Stomach (tissue), 9 donors: ENCODE results near the gene LYRM4. TPM values are rescaled to one million over a fixed set of nuclear protein-coding genes. Genes with fewer than 3 reads are reported as not detected.

ENCODE experiments used
- DNase-seq, 2 donors: peaks; one replicate each; pipeline versions ENCODE4 v3.0.0 to v3.0.0-alpha.2; 2013 to 2019
- H3K27ac ChIP-seq, 5 donors: fragments of 200-600 bp in 4 of 5; sonication (generic) in 4 of 5; one replicate each; pipeline ENCODE4 v1.5.1; 2013 to 2019; ENCODE audit warnings: mild to moderate bottlenecking in 1 of 5, moderate library complexity in 1 of 5
- H3K27me3 ChIP-seq, 3 donors: fragments of 200-600 bp; sonication (generic); one replicate each; pipeline ENCODE4 v1.5.1; 2017 to 2019; ENCODE audit warnings: mixed run types in 1 of 3
- H3K36me3 ChIP-seq, 4 donors: fragments of 200-600 bp; sonication (generic); 1 replicate in 3 of 4; 2 replicates in 1 of 4; pipeline ENCODE4 v1.5.1; 2016 to 2019
- H3K4me1 ChIP-seq, 4 donors: fragments of 200-600 bp; sonication (generic); one replicate each; pipeline ENCODE4 v1.5.1; 2016 to 2019
- H3K4me3 ChIP-seq, 4 donors: fragments of 200-600 bp; sonication (generic) in 3 of 4; one replicate each; pipeline ENCODE4 v1.5.1; 2016 to 2019; ENCODE audit warnings: mild to moderate bottlenecking in 1 of 4
- H3K9me3 ChIP-seq, 4 donors: fragments of 200-600 bp; sonication (generic); one replicate each; pipeline ENCODE4 v1.5.1; 2016 to 2019
- EP300 ChIP-seq: sonication (generic); formaldehyde crosslinking; IDR thresholded peaks from one replicate; pipeline ENCODE4 v1.6.1; 2017; ENCODE audit warnings: antibody characterized with exemption
- POLR2A ChIP-seq, 4 donors: fragments of 450-650 bp; IDR thresholded peaks; one replicate each; pipeline ENCODE4 v1.6.1; 2016; ENCODE audit warnings: antibody characterized with exemption in 4 of 4, control low read depth in 2 of 4, mild to moderate bottlenecking in 1 of 4, moderate library complexity in 1 of 4
- POLR2AphosphoS5 ChIP-seq, 3 donors: sonication (generic); formaldehyde crosslinking; IDR thresholded peaks; one replicate each; pipeline ENCODE4 v1.6.1; 2016; ENCODE audit warnings: antibody characterized with exemption in 3 of 3
- WGBS, 5 donors: extraction: QIAGEN DNeasy Blood & Tissue Kit in 3 of 5; methylation state at CpG; one replicate each; pipeline versions ENCODE4 v1.1.5 to v1.1.7; 2013 to 2018; 5-methylcytosine and 5-hydroxymethylcytosine counted together
- intact Hi-C: fragments of 100-400 bp; cut with DNase I; formaldehyde crosslinking; loops from one replicate; pipeline ENCODE4 v1.15.1; 2023; ENCODE audit warnings: low total_unique reads
- polyA plus RNA-seq, 3 donors: library from polyadenylated mRNA; stranded (reverse); fragments of 200-250 nt; gene quantifications; one replicate each; pipeline ENCODE4 v1.2.3, GENCODE V29; 2013
- total RNA-seq, 5 donors: library from RNA; depleted of rRNA; stranded (reverse); fragments of >200 nt; gene quantifications; one replicate each; pipeline versions ENCODE4 v1.1.0 to v1.2.3, GENCODE V29; 2014 to 2016
- TF ChIP-seq, protein P1 (sequence below), 7 experiments: fragments of 450-650 bp in 4 of 7; fragments of 200-600 bp in 3 of 7; sonication (generic) in 3 of 7; IDR thresholded peaks; one replicate each; pipeline ENCODE4 v1.5.1; 2016 to 2019; ENCODE audit warnings: antibody characterized with exemption in 7 of 7, control low read depth in 2 of 7, mild to moderate bottlenecking in 1 of 7
- donor health status: healthy with polysubstance abuse.
- donor health status: Bipolar disorder and iron deficiency.
- donor health status: healthy.

LYRM4 gene
- total and polyA plus RNA-seq, 8 donors, result 0.58 to 31.4 (median 18.5) TPM; not detected in 1

DNA sequence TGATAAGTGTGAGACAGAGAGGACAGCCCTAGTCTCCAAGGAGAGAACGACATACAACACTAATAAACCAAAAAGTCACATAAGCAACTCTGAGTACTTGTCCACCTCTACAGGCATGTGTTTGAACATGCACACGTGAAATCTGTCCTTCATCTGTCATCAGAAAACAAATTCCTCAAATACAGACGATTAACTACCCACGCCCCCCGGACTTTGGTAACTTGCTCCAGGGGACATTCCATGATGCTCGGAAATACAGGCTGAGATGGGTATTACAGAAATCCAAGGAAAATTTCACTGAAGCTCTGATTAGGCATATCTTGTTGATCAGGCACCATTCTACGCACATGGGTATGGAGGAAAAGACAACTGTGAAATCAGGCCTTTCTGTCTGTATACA, 57.8 kb downstream of the LYRM4 start:
- 86 to 94% (median 91%) methylated on average over 7 of the region's 7 CpGs for WGBS, 5 donors
- DNase-seq, result no peak
- intact Hi-C loops, result no loop called here
- Histone ChIP-seq H3K9me3 (no peaks in the 10 kb centered on the region), H3K27ac (no peak overlapping the region), H3K4me1 (peaks cover 15 to 36% (median 25%) of the 10 kb centered on the region in 4 donors), H3K27me3 (no peaks in the 10 kb centered on the region), H3K36me3 (no peaks in the 10 kb centered on the region), H3K4me3 (no peak overlapping the region)
- TF ChIP-seq EP300 (no peak), POLR2AphosphoS5 (IDR thresholded peaks at IDR 0.05) (no peak), POLR2A (IDR thresholded peaks at IDR 0.05) (no peak)
- TF ChIP-seq, protein P1, sequence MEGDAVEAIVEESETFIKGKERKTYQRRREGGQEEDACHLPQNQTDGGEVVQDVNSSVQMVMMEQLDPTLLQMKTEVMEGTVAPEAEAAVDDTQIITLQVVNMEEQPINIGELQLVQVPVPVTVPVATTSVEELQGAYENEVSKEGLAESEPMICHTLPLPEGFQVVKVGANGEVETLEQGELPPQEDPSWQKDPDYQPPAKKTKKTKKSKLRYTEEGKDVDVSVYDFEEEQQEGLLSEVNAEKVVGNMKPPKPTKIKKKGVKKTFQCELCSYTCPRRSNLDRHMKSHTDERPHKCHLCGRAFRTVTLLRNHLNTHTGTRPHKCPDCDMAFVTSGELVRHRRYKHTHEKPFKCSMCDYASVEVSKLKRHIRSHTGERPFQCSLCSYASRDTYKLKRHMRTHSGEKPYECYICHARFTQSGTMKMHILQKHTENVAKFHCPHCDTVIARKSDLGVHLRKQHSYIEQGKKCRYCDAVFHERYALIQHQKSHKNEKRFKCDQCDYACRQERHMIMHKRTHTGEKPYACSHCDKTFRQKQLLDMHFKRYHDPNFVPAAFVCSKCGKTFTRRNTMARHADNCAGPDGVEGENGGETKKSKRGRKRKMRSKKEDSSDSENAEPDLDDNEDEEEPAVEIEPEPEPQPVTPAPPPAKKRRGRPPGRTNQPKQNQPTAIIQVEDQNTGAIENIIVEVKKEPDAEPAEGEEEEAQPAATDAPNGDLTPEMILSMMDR (IDR thresholded peaks at IDR 0.05), result no peak

DNA sequence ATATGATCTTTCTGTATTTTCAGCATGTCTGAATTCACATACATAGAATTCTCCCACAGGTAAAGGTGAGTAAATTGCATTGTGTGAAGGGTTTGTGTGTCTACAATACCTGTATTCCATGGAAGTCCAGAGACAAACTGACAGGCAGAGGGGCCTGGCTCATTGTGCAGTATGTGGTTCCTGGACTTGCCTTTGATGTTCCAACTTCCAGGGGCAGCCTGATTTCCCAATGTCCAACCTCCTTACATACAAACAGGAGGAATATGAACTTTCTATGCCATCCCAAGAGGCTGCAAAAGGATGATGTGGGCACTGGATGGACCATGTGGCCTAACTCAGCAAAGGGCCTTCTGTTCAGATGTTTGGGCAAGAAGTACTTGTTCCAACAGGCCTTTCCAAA, 58.5 kb downstream of the LYRM4 start:
- intact Hi-C loops, result no loop called here
- TF ChIP-seq POLR2AphosphoS5 (IDR thresholded peaks at IDR 0.05), result no peak
- TF ChIP-seq, protein P1 (IDR thresholded peaks at IDR 0.05), result no peak
- no peak for TF ChIP-seq EP300
- TF ChIP-seq POLR2A (IDR thresholded peaks at IDR 0.05), result no peak
- H3K9me3 ChIP-seq, result no peaks in the 10 kb centered on the region
- H3K36me3 ChIP-seq, result no peaks in the 10 kb centered on the region
- no peak overlapping the region for H3K27ac ChIP-seq
- no peak overlapping the region for H3K4me3 ChIP-seq
- no peaks in the 10 kb centered on the region for H3K27me3 ChIP-seq
- no peak for DNase-seq
- peaks cover 15 to 29% (median 25%) of the 10 kb centered on the region in 4 donors for H3K4me1 ChIP-seq

DNA sequence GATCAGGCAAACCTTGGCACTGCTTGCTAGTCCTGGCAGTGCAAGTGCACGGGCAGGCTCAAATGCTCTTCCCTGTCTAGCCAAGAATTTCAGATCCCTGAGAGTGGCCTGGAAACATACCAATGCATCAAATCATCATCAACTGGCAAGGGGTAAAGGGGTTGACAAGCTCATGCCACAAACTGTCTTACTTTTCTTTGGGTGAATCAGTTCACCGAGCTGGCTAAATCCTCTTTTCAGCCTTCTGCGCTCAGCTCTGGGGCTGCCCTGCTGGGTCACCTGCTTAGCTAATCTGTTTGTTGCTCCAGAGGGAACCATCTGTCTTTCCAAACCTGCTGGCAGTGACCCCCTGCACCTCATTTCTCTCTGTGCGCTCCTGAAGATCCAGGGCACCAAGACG, 59.5 kb downstream of the LYRM4 start:
- H3K9me3 ChIP-seq, result no peaks in the 10 kb centered on the region
- DNase-seq, result no peak
- peaks cover 15 to 27% (median 21%) of the 10 kb centered on the region in 4 donors for H3K4me1 ChIP-seq
- H3K27ac ChIP-seq, result no peak overlapping the region
- no peak overlapping the region for H3K4me3 ChIP-seq
- intact Hi-C loops, result no loop called here
- 93 to 97% (median 94%) methylated on average over 5 of the region's 5 CpGs for WGBS, 5 donors
- no peak for TF ChIP-seq EP300
- TF ChIP-seq POLR2A (IDR thresholded peaks at IDR 0.05), result no peak
- TF ChIP-seq, protein P1 (IDR thresholded peaks at IDR 0.05), result no peak
- no peak for TF ChIP-seq POLR2AphosphoS5 (IDR thresholded peaks at IDR 0.05)
- H3K27me3 ChIP-seq, result no peaks in the 10 kb centered on the region
- H3K36me3 ChIP-seq, result no peaks in the 10 kb centered on the region

DNA sequence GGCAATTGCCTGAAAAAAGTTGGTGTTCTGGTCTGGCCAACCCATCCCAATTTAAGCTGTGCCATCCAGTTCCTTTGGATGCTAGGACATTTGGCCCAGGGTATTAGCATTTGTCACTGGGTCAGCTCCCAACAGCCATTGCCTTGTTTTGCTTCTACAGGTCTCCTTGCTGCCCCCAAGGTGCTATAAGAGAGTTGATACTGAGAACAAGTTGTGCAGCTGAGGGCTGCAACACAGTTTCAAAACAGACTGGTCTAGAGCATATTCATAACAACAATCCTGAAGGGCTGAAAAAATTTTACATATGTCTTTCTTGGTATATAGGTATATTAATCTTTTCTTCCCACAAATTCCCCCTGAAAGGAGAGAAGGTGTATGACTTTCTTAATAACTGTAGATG, 61.0 kb downstream of the LYRM4 start:
- H3K4me3 ChIP-seq, result no peak overlapping the region
- no peaks in the 10 kb centered on the region for H3K36me3 ChIP-seq
- H3K4me1 ChIP-seq, result peaks cover 0 to 12% (median 6%) of the 10 kb centered on the region in 4 donors
- H3K27me3 ChIP-seq, result no peaks in the 10 kb centered on the region
- DNase-seq, result no peak
- intact Hi-C loops, result no loop called here
- TF ChIP-seq POLR2AphosphoS5 (IDR thresholded peaks at IDR 0.05) (no peak), POLR2A (IDR thresholded peaks at IDR 0.05) (no peak), EP300 (no peak)
- TF ChIP-seq, protein P1 (IDR thresholded peaks at IDR 0.05), result no peak
- no peaks in the 10 kb centered on the region for H3K9me3 ChIP-seq
- no peak overlapping the region for H3K27ac ChIP-seq
